Natural killer cell (primary cell): Measurements from ENCODE around the gene NAALADL2. TPM values are rescaled to one million over a fixed set of nuclear protein-coding genes. Genes with fewer than 3 reads are reported as not detected.
"Not testable (repeated sequence)": the region's sequence is repeated elsewhere in the genome, so short reads cannot be mapped to it uniquely, and the experiment has no call there.

Source experiments
- ATAC-seq, 3 donors: fragments of 150-1000 bp in 2 of 3; fragments of 200-7000 bp in 1 of 3; cut with Tn5 transposase; 1 replicate in 1 of 3; 2 replicates in 2 of 3; pipeline ENCODE4 v1.10.0; 2021; ENCODE audit warnings: mild to moderate bottlenecking in 2 of 3, moderate library complexity in 2 of 3
- DNase-seq, 2 donors: peaks; one replicate each; pipeline versions ENCODE4 v3.0.0 to v3.0.0-alpha.2; 2013 to 2021; ENCODE audit warnings: mixed read lengths in 1 of 2
- H3K27ac ChIP-seq: one replicate; pipeline ENCODE4 v1.5.1; 2013; ENCODE audit warnings: mild to moderate bottlenecking, low read length
- H3K27me3 ChIP-seq: one replicate; pipeline ENCODE4 v1.6.1; 2013; ENCODE audit warnings: low read length; ENCODE audit not compliant: control insufficient read depth, insufficient read depth
- H3K36me3 ChIP-seq: one replicate; pipeline ENCODE4 v1.6.1; 2013; ENCODE audit warnings: low read length; ENCODE audit not compliant: control insufficient read depth, insufficient read depth
- H3K4me1 ChIP-seq: one replicate; pipeline ENCODE4 v1.6.1; 2013; ENCODE audit warnings: low read length; ENCODE audit not compliant: control insufficient read depth, insufficient read depth
- H3K4me3 ChIP-seq: one replicate; pipeline ENCODE4 v1.5.1; 2013; ENCODE audit warnings: low read length
- H3K9me3 ChIP-seq: one replicate; pipeline ENCODE4 v1.6.1; 2013; ENCODE audit warnings: low read length; ENCODE audit not compliant: control insufficient read depth, insufficient read depth
- H3K27ac Mint-ChIP-seq, 2 donors: one replicate each; pipeline ENCODE4 v1.8.0; 2022; ENCODE audit warnings: mild to moderate bottlenecking in 2 of 2, mixed read lengths in 2 of 2, moderate library complexity in 1 of 2
- H3K27me3 Mint-ChIP-seq, 2 donors: one replicate each; pipeline ENCODE4 v1.8.0; 2022; ENCODE audit warnings: low read depth in 2 of 2, mixed read lengths in 2 of 2
- H3K36me3 Mint-ChIP-seq: one replicate; pipeline ENCODE4 v1.8.0; 2022; ENCODE audit warnings: mixed read lengths
- H3K4me1 Mint-ChIP-seq, 2 donors: one replicate each; pipeline ENCODE4 v1.8.0; 2022; ENCODE audit warnings: mixed read lengths in 2 of 2
- H3K4me3 Mint-ChIP-seq: one replicate; pipeline ENCODE4 v1.8.0; 2022; ENCODE audit warnings: mild to moderate bottlenecking, moderate library complexity, mixed read lengths
- H3K9me3 Mint-ChIP-seq, 2 donors: one replicate each; pipeline ENCODE4 v1.8.0; 2022; ENCODE audit warnings: mixed read lengths in 2 of 2
- CTCF ChIP-seq: fragments of 200-600 bp; IDR thresholded peaks from one replicate; pipeline ENCODE4 v1.8.0; 2022; ENCODE audit warnings: antibody characterized with exemption
- WGBS: methylation state at CpG from one replicate; pipeline ENCODE4 v1.1.7; 2013; ENCODE audit warnings: missing lambda C conversion rate; ENCODE audit not compliant: insufficient coverage; 5-methylcytosine and 5-hydroxymethylcytosine counted together
- intact Hi-C: fragments of 100-400 bp; cut with micrococcal nuclease; formaldehyde crosslinking; loops from one replicate; pipeline ENCODE4 v1.14.2; 2022
- total RNA-seq, 4 donors: library from RNA; stranded (reverse); fragments of 120-200 nt in 1 of 4; gene quantifications; one replicate each; pipeline versions ENCODE4 v1.2.3 to v1.2.4, GENCODE V29; 2013 to 2022

Gene NAALADL2
- total RNA-seq, 3 donors from 2014 or later (not counting 1 experiment from before 2014, with no cell fraction given): not detected

- TF ChIP-seq CTCF: no peak
- Histone ChIP-seq H3K4me3 (no peak overlapping the region), H3K4me1 (no peaks in the 10 kb centered on the region), H3K36me3 (no peaks in the 10 kb centered on the region), H3K9me3 (no peaks in the 10 kb centered on the region), H3K27me3 (no peaks in the 10 kb centered on the region), H3K27ac (no peak overlapping the region)
- 67% methylated on average over 1 of the region's 2 CpGs for WGBS
- no peak overlapping the region for H3K27ac Mint-ChIP-seq
- no peaks in the 10 kb centered on the region for H3K27me3 Mint-ChIP-seq
- H3K4me1 Mint-ChIP-seq: no peaks in the 10 kb centered on the region
- intact Hi-C loops: no loop called here
- no peak for DNase-seq
- ATAC-seq: no peak
- peaks cover 13 to 14% of the 10 kb centered on the region in 2 donors for H3K9me3 Mint-ChIP-seq
- no peaks in the 10 kb centered on the region for H3K36me3 Mint-ChIP-seq
- no peak overlapping the region for H3K4me3 Mint-ChIP-seq
Observed at GRCh38 chr3:175129126-175129525, 270.0 kb downstream of the NAALADL2 start.

DNA sequence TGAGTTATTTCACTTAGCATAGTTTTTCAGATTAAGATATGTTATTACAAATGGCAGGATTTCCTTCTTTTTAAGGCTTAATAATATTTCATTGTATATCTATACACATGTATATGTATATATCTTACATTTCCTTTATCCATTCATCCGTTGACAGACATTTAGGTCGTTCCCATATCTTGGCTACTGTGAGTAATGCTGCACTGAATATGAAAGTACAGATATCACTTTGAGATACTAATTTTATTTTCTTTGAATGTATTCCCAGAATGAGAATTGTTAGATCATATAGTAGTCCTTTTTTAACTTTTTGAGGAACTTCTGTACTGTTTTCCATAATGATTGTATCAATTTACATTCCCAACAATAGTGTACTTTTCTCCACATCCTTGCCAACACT lies 270.4 kb downstream of the NAALADL2 start:
- Mint-ChIP-seq H3K4me3 (no peak overlapping the region), H3K4me1 (no peaks in the 10 kb centered on the region), H3K36me3 (no peaks in the 10 kb centered on the region), H3K27ac (no peak overlapping the region), H3K9me3 (peaks cover 12 to 15% of the 10 kb centered on the region in 2 donors), H3K27me3 (no peaks in the 10 kb centered on the region)
- no peaks in the 10 kb centered on the region for H3K36me3 ChIP-seq
- WGBS: no CpG with 5 or more reads among the region's 2 CpGs
- ATAC-seq: no peak
- H3K27ac ChIP-seq: no peak overlapping the region
- H3K27me3 ChIP-seq: no peaks in the 10 kb centered on the region
- intact Hi-C loops: no loop called here
- no peak overlapping the region for H3K4me3 ChIP-seq
- TF ChIP-seq CTCF: no peak
- no peaks in the 10 kb centered on the region for H3K9me3 ChIP-seq
- no peaks in the 10 kb centered on the region for H3K4me1 ChIP-seq
- no peak for DNase-seq

DNA sequence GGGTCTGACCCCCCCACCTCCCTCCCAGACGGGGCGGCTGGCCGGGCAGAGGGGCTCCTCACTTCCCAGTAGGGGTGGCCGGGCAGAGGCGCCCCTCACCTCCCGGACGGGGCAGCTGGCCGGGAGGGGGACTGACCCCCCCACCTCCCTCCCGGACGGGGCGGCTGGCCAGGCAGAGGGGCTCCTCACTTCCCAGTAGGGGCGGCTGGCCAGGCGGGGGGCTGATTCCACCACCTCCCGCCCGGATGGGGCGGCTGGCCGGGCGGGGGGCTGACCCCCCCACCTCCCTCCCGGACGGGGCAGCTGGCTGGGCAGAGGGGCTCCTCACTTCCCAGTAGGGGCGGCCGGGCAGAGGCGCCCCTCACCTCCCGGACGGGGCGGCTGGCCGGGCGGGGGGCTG lies 272.7 kb downstream of the NAALADL2 start:
- DNase-seq, H3K27ac Mint-ChIP-seq, ATAC-seq, H3K27me3 ChIP-seq, H3K4me3 Mint-ChIP-seq, intact Hi-C loops, H3K9me3 ChIP-seq, H3K4me1 ChIP-seq, H3K27ac ChIP-seq, H3K4me1 Mint-ChIP-seq, H3K36me3 Mint-ChIP-seq, H3K27me3 Mint-ChIP-seq, H3K4me3 ChIP-seq, H3K36me3 ChIP-seq: not testable (repeated sequence)
- WGBS: 94% methylated on average over 5 of the region's 28 CpGs
- H3K9me3 Mint-ChIP-seq: peaks cover 9 to 15% of the 10 kb centered on the region in 2 donors

GRCh38 chr3:175132706-175133105 lies 273.6 kb downstream of the NAALADL2 start:
- 91% methylated on average over 24 of the region's 28 CpGs for WGBS
- H3K4me3 ChIP-seq, H3K36me3 ChIP-seq, H3K27me3 ChIP-seq, intact Hi-C loops, H3K27ac ChIP-seq, H3K4me3 Mint-ChIP-seq, H3K36me3 Mint-ChIP-seq, H3K4me1 ChIP-seq, H3K9me3 ChIP-seq, H3K27me3 Mint-ChIP-seq, H3K27ac Mint-ChIP-seq, ATAC-seq, DNase-seq, H3K4me1 Mint-ChIP-seq: not testable (repeated sequence)
- peaks cover 9 to 13% of the 10 kb centered on the region in 2 donors for H3K9me3 Mint-ChIP-seq

GRCh38 chr3:175144368-175144767 lies 285.2 kb downstream of the NAALADL2 start:
- DNase-seq (no peak), ATAC-seq (no peak)
- Histone ChIP-seq H3K27ac (no peak overlapping the region), H3K4me3 (no peak overlapping the region), H3K4me1 (no peaks in the 10 kb centered on the region), H3K27me3 (no peaks in the 10 kb centered on the region), H3K36me3 (no peaks in the 10 kb centered on the region), H3K9me3 (no peaks in the 10 kb centered on the region)
- no peak for TF ChIP-seq CTCF
- intact Hi-C loops: no loop called here
- H3K9me3 Mint-ChIP-seq: peaks cover 12 to 14% of the 10 kb centered on the region in 2 donors
- no peak overlapping the region for H3K27ac Mint-ChIP-seq
- no peaks in the 10 kb centered on the region for H3K4me1 Mint-ChIP-seq
- 100% methylated on average over 2 of the region's 2 CpGs for WGBS
- no peak overlapping the region for H3K4me3 Mint-ChIP-seq
- H3K36me3 Mint-ChIP-seq: no peaks in the 10 kb centered on the region
- H3K27me3 Mint-ChIP-seq: no peaks in the 10 kb centered on the region
